PC-3 (cell line): ENCODE measurements around the gene AIG1. TPM values are rescaled to one million over a fixed set of nuclear protein-coding genes. Genes with fewer than 3 reads are reported as not detected.

Experiments used
- ATAC-seq: fragments of 200-7000 bp; cut with Tn5 transposase; 2 replicates; pipeline ENCODE4 v1.9.1; 2020; ENCODE audit warnings: mild to moderate bottlenecking, moderate library complexity
- BruUV-seq: library from RNA; stranded (reverse); fragments of 400-500 nt; replicated peaks from 2 replicates; lab custom pipeline; 2021; lab: Mats Ljungman, UMichigan
- CTCF ChIA-PET: fragments of 300-600 bp; sonication (Branson Sonifier 250); formaldehyde crosslinking; loops from one replicate; lab custom pipeline; 2022; ENCODE audit warnings: antibody characterized with exemption; lab: Charles Lee
- POLR2A ChIA-PET: fragments of 300-600 bp; sonication (Branson Sonifier 250); formaldehyde crosslinking; loops from one replicate; lab custom pipeline; 2022; ENCODE audit warnings: antibody characterized with exemption; ENCODE audit not compliant: unreplicated experiment; lab: Charles Lee
- DNase-seq: peaks from one replicate; pipeline ENCODE4 v3.0.0-alpha.2; 2015
- H2AFZ ChIP-seq: fragments of 300-600 bp; sonication (generic); 2 replicates; pipeline ENCODE4 v1.6.0; 2016; ENCODE audit warnings: antibody characterized with exemption, low read length
- H3F3A ChIP-seq: fragments of 300-600 bp; sonication (generic); one replicate; pipeline ENCODE4 v1.6.0; 2017; ENCODE audit warnings: antibody characterized with exemption, low read length, control low read depth, mild to moderate bottlenecking; ENCODE audit not compliant: unreplicated experiment
- H3K27ac ChIP-seq: fragments of 300-600 bp; sonication (generic); 2 replicates; pipeline ENCODE4 v1.5.1; 2016; ENCODE audit warnings: mild to moderate bottlenecking, low read length
- H3K27me3 ChIP-seq: fragments of 300-600 bp; sonication (generic); 2 replicates; pipeline ENCODE4 v1.6.1; 2016; ENCODE audit warnings: low read length, mixed read lengths
- H3K36me3 ChIP-seq: fragments of 300-600 bp; sonication (generic); 2 replicates; pipeline ENCODE4 v1.6.1; 2016; ENCODE audit warnings: low read depth, mixed run types, low read length, mixed read lengths
- H3K4me1 ChIP-seq: fragments of 300-600 bp; sonication (generic); 2 replicates; pipeline ENCODE4 v1.5.1; 2016; ENCODE audit warnings: low read length; ENCODE audit not compliant: insufficient read depth
- H3K4me2 ChIP-seq: fragments of 300-600 bp; sonication (generic); 2 replicates; pipeline ENCODE4 v1.6.0; 2016; ENCODE audit warnings: low read length
- H3K4me3 ChIP-seq: fragments of 300-600 bp; sonication (generic); 2 replicates; pipeline ENCODE4 v1.5.1; 2016; ENCODE audit warnings: mild to moderate bottlenecking, low read length, mixed read lengths
- H3K79me2 ChIP-seq: fragments of 300-600 bp; sonication (generic); 2 replicates; pipeline ENCODE4 v1.6.1; 2017; ENCODE audit warnings: low read length, mixed read lengths
- H3K9ac ChIP-seq: fragments of 300-600 bp; sonication (generic); 2 replicates; pipeline ENCODE4 v1.6.0; 2016; ENCODE audit warnings: mild to moderate bottlenecking, low read length
- H3K9me2 ChIP-seq: fragments of 300-600 bp; sonication (generic); replicated peaks from 2 replicates; pipeline ENCODE4 v1.6.1; 2016; ENCODE audit warnings: mixed run types, low read length, mixed read lengths
- H3K9me3 ChIP-seq: fragments of 300-600 bp; sonication (generic); 2 replicates; pipeline ENCODE4 v1.6.1; 2016; ENCODE audit warnings: low read length, mixed read lengths
- H4K20me1 ChIP-seq: fragments of 300-600 bp; sonication (generic); 2 replicates; pipeline ENCODE4 v1.6.1; 2016; ENCODE audit warnings: low read length, mixed read lengths
- EZH2 ChIP-seq: fragments of 300-600 bp; sonication (generic); IDR thresholded peaks from one replicate; pipeline ENCODE4 v1.6.1; 2017; ENCODE audit warnings: antibody characterized with exemption, mild to moderate bottlenecking, low read length; ENCODE audit not compliant: unreplicated experiment
- EZH2phosphoT487 ChIP-seq: fragments of 300-600 bp; sonication (generic); IDR thresholded peaks from 2 replicates; pipeline ENCODE4 v1.6.1; 2018; ENCODE audit warnings: mild to moderate bottlenecking, antibody characterized with exemption, low read length, borderline replicate concordance
- intact Hi-C: fragments of 100-400 bp; cut with micrococcal nuclease; formaldehyde crosslinking; loops from 2 replicates; pipeline ENCODE4 v1.9.0; 2023
- total RNA-seq: library from RNA; depleted of rRNA; stranded (reverse); fragments of >200 nt; gene quantifications from 2 replicates; pipeline ENCODE4 v1.2.3, GENCODE V29; 2014
- TF ChIP-seq, protein P1 (sequence below): fragments of 300-600 bp; sonication (generic); conservative IDR thresholded peaks from 2 replicates; pipeline ENCODE4 v1.5.1; 2017; ENCODE audit warnings: antibody characterized with exemption, low read depth, mild to moderate bottlenecking, low read length

Gene AIG1
- total RNA-seq, 1 experiment from 2014 or later: 32.7 TPM

- no peak overlapping the region for H3K4me2 ChIP-seq
- TF ChIP-seq EZH2phosphoT487 (no peak), EZH2 (no peak)
- TF ChIP-seq, protein P1, sequence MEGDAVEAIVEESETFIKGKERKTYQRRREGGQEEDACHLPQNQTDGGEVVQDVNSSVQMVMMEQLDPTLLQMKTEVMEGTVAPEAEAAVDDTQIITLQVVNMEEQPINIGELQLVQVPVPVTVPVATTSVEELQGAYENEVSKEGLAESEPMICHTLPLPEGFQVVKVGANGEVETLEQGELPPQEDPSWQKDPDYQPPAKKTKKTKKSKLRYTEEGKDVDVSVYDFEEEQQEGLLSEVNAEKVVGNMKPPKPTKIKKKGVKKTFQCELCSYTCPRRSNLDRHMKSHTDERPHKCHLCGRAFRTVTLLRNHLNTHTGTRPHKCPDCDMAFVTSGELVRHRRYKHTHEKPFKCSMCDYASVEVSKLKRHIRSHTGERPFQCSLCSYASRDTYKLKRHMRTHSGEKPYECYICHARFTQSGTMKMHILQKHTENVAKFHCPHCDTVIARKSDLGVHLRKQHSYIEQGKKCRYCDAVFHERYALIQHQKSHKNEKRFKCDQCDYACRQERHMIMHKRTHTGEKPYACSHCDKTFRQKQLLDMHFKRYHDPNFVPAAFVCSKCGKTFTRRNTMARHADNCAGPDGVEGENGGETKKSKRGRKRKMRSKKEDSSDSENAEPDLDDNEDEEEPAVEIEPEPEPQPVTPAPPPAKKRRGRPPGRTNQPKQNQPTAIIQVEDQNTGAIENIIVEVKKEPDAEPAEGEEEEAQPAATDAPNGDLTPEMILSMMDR: no peak
- no peak overlapping the region for H2AFZ ChIP-seq
- ATAC-seq (no peak), DNase-seq (no peak)
- H3K36me3 ChIP-seq: no peaks in the 10 kb centered on the region
- H3K27ac ChIP-seq: no peak overlapping the region
- ChIA-PET POLR2A (no interaction called here), CTCF (no interaction called here)
- no peaks in the 10 kb centered on the region for H4K20me1 ChIP-seq
- no peaks in the 10 kb centered on the region for H3K9me2 ChIP-seq
- no peaks in the 10 kb centered on the region for H3K9me3 ChIP-seq
- BruUV-seq: no TSS peak
- no peak overlapping the region for H3K4me3 ChIP-seq
- no peaks in the 10 kb centered on the region for H3K79me2 ChIP-seq
- H3K27me3 ChIP-seq: no peaks in the 10 kb centered on the region
- no peaks in the 10 kb centered on the region for H3F3A ChIP-seq
- no peak overlapping the region for H3K9ac ChIP-seq
- intact Hi-C loops: no loop called here
- peaks cover 17% of the 10 kb centered on the region for H3K4me1 ChIP-seq
Measured at GRCh38 chr6:143321491-143322086, 260.9 kb downstream of the AIG1 start.

- intact Hi-C loops: no loop called here
- H3K36me3 ChIP-seq: no peaks in the 10 kb centered on the region
- no peaks in the 10 kb centered on the region for H3K9me3 ChIP-seq
- no peaks in the 10 kb centered on the region for H3K79me2 ChIP-seq
- ChIA-PET CTCF (no interaction called here), POLR2A (no interaction called here)
- peaks cover 17% of the 10 kb centered on the region for H3K4me1 ChIP-seq
- H3K27me3 ChIP-seq: no peaks in the 10 kb centered on the region
- no peaks in the 10 kb centered on the region for H3F3A ChIP-seq
- no peaks in the 10 kb centered on the region for H4K20me1 ChIP-seq
- BruUV-seq: no TSS peak
- H3K9ac ChIP-seq: no peak overlapping the region
- H3K27ac ChIP-seq: no peak overlapping the region
- ATAC-seq (no peak), DNase-seq (no peak)
- TF ChIP-seq, protein P1: no peak
- TF ChIP-seq EZH2: no peak
- no peak for TF ChIP-seq EZH2phosphoT487
- no peak overlapping the region for H3K4me2 ChIP-seq
- H3K9me2 ChIP-seq: no peaks in the 10 kb centered on the region
- no peak overlapping the region for H3K4me3 ChIP-seq
- no peak overlapping the region for H2AFZ ChIP-seq
Measured at GRCh38 chr6:143322386-143322785, 261.7 kb downstream of the AIG1 start.

- CTCF ChIA-PET: no interaction called here
- ATAC-seq (no peak), DNase-seq (no peak)
- Histone ChIP-seq H3K4me1 (peaks cover 28% of the 10 kb centered on the region), H3K9me3 (no peaks in the 10 kb centered on the region), H2AFZ (no peak overlapping the region), H3K27me3 (no peaks in the 10 kb centered on the region), H4K20me1 (no peaks in the 10 kb centered on the region), H3K79me2 (no peaks in the 10 kb centered on the region), H3K4me3 (no peak overlapping the region), H3K9me2 (no peaks in the 10 kb centered on the region), H3K27ac (no peak overlapping the region), H3K9ac (no peak overlapping the region), H3K36me3 (no peaks in the 10 kb centered on the region), H3F3A (no peaks in the 10 kb centered on the region), H3K4me2 (no peak overlapping the region)
- intact Hi-C loops: no loop called here
- no peak for TF ChIP-seq EZH2
- no peak for TF ChIP-seq EZH2phosphoT487
- TF ChIP-seq, protein P1: no peak
- no TSS peak for BruUV-seq
- POLR2A ChIA-PET: no interaction called here
Measured at GRCh38 chr6:143323729-143324470, 263.2 kb downstream of the AIG1 start.
